Cerebellar cortex (tissue), 1 donor: ENCODE measurements around the gene ID3.

Experiments
- DNase-seq: peaks from one replicate; pipeline ENCODE4 v3.0.0-alpha.2; 2015; ENCODE audit warnings: low spot score

Gene ID3

GRCh38 chr1:23564529-23565122 lies 5.3 kb upstream of the ID3 start:
- DNase-seq, result peak; percentile 69

- peak; percentile 73 for DNase-seq
These were observed 4.6 kb upstream of the ID3 start for GRCh38 chr1:23563755-23564374.

- peak; percentile 57 for DNase-seq
These were observed 3.7 kb upstream of the ID3 start for GRCh38 chr1:23563003-23563402.

GRCh38 chr1:23562137-23562876 lies 3.0 kb upstream of the ID3 start:
- DNase-seq, result peak; percentile 94

GRCh38 chr1:23561813-23562100 lies 2.5 kb upstream of the ID3 start:
- DNase-seq, result no peak

- no peak for DNase-seq
These were observed 1.9 kb upstream of the ID3 start for GRCh38 chr1:23561076-23561812.

- DNase-seq, result no peak
These were observed 862 bp upstream of the ID3 start for GRCh38 chr1:23559985-23560741.

GRCh38 chr1:23558872-23559135 lies 497 bp downstream of the ID3 start:
- no peak for DNase-seq

GRCh38 chr1:23558140-23558871 lies 995 bp downstream of the ID3 start:
- no peak for DNase-seq

GRCh38 chr1:23557471-23558124 lies 1.7 kb downstream of the ID3 start:
- DNase-seq, result no peak

- peak; percentile 92 for DNase-seq
These were observed 2.4 kb downstream of the ID3 start for GRCh38 chr1:23556635-23557470.

GRCh38 chr1:23555986-23556634 lies 3.2 kb downstream of the ID3 start:
- peak; percentile 94 for DNase-seq

GRCh38 chr1:23555270-23555985 lies 3.9 kb downstream of the ID3 start:
- DNase-seq, result no peak

- peak; percentile 88 for DNase-seq
These were observed 4.6 kb downstream of the ID3 start for GRCh38 chr1:23554481-23555269.

GRCh38 chr1:23554127-23554480 lies 5.2 kb downstream of the ID3 start:
- no peak for DNase-seq

GRCh38 chr1:23553231-23554126 lies 5.8 kb downstream of the ID3 start:
- peak; percentile 66 for DNase-seq

- DNase-seq, result no peak
These were observed 7.5 kb downstream of the ID3 start for GRCh38 chr1:23551849-23552248.
